DOHH2 (cell line): ENCODE data around the gene HMGN3.

Source experiments
- CTCF ChIP-seq: fragments of 200-600 bp; sonication (generic); IDR thresholded peaks from one replicate; pipeline ENCODE4 v1.5.1; 2014; ENCODE audit warnings: antibody characterized with exemption, mild to moderate bottlenecking, low read depth, low read length; ENCODE audit not compliant: poor library complexity, severe bottlenecking
- EZH2phosphoT487 ChIP-seq: fragments of 200-600 bp; sonication (generic); IDR thresholded peaks from 2 replicates; pipeline ENCODE4 v1.6.1; 2017; ENCODE audit warnings: borderline replicate concordance, mild to moderate bottlenecking, antibody characterized with exemption, low read length, moderate library complexity, mixed read lengths

GRCh38 chr6:79266051-79266450 is 31.6 kb upstream of the HMGN3 start:
- TF ChIP-seq CTCF (no peak), EZH2phosphoT487 (no peak)
